ENCODE results near the gene NRXN3.

Gene NRXN3

GRCh38 chr14:79627058-79627457 is 1456.9 kb downstream of the NRXN3 start:
- DNase-seq: no peak

GRCh38 chr14:79629411-79630287 is 1459.5 kb downstream of the NRXN3 start:
- DNase-seq: no peak

GRCh38 chr14:79630288-79630960 is 1460.3 kb downstream of the NRXN3 start:
- no peak for DNase-seq

GRCh38 chr14:79631276-79631675 is 1461.1 kb downstream of the NRXN3 start:
- DNase-seq: no peak

GRCh38 chr14:79638672-79639266 is 1468.6 kb downstream of the NRXN3 start:
- no peak for DNase-seq

GRCh38 chr14:79639613-79640012 is 1469.4 kb downstream of the NRXN3 start:
- no peak for DNase-seq

GRCh38 chr14:79641371-79641770 is 1471.2 kb downstream of the NRXN3 start:
- no peak for DNase-seq

GRCh38 chr14:79643132-79643531 is 1473.0 kb downstream of the NRXN3 start:
- DNase-seq: no peak

- DNase-seq: no peak
These were observed 1475.7 kb downstream of the NRXN3 start for GRCh38 chr14:79645753-79646362.

GRCh38 chr14:79649856-79650255 is 1479.7 kb downstream of the NRXN3 start:
- no peak for DNase-seq

GRCh38 chr14:79652513-79653307 is 1482.5 kb downstream of the NRXN3 start:
- DNase-seq: no peak

GRCh38 chr14:79656056-79656455 is 1485.9 kb downstream of the NRXN3 start:
- DNase-seq: no peak

- no peak for DNase-seq
These were observed 1486.3 kb downstream of the NRXN3 start for GRCh38 chr14:79656496-79656895.

- DNase-seq: no peak
These were observed 1488.0 kb downstream of the NRXN3 start for GRCh38 chr14:79658221-79658620.

- DNase-seq: no peak
These were observed 1488.6 kb downstream of the NRXN3 start for GRCh38 chr14:79658769-79659168.

GRCh38 chr14:79660053-79660939 is 1490.1 kb downstream of the NRXN3 start:
- DNase-seq: no peak

GRCh38 chr14:79661752-79662151 is 1491.6 kb downstream of the NRXN3 start:
- DNase-seq: no peak

GRCh38 chr14:79663453-79663852 is 1493.3 kb downstream of the NRXN3 start:
- no peak for DNase-seq

- DNase-seq: no peak
These were observed 1495.4 kb downstream of the NRXN3 start for GRCh38 chr14:79665556-79665955.

GRCh38 chr14:79668951-79669350 is 1498.8 kb downstream of the NRXN3 start:
- no peak for DNase-seq

GRCh38 chr14:79670811-79671210 is 1500.6 kb downstream of the NRXN3 start:
- DNase-seq: no peak

- no peak for DNase-seq
These were observed 1509.9 kb downstream of the NRXN3 start for GRCh38 chr14:79680087-79680486.

Measured in activated T-cell treated with anti-CD3 and anti-CD28 coated beads, Interleukin-2, amount 50 U/mL, for 48 hours (primary cell).